ENCODE results near the gene TNFRSF8. TPM values are rescaled to one million over a fixed set of nuclear protein-coding genes. Genes with fewer than 3 reads are reported as not detected.

TNFRSF8 gene
- total and polyA plus RNA-seq, 2 donors (not counting 1 experiment from before 2014, with no cell fraction given): 0.05 TPM; not detected in 1

DNA sequence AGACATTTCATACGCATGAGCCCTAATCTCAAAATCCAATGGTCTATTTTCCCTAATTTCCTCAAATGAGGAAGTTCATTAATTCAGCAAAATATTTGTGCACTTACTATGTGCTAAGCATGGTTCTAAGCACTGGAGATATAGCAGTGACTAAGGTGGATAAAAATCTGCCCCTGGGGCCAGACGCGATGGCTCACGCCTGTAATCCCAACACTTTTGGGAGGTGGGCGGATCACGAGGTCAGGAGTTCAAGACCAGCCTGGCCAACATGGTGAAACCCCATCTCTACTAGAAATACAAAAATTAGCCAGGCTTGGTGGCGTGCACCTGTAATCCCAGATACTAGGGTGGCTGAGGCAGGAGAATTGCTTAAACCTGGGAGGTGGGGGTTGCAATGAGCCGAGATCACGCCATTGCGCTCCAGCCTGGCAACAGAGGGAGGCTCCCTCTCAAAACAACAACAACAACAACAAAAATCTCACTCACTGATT lies 48.1 kb upstream of the TNFRSF8 start:
- Histone ChIP-seq H3K27me3 (ENCODE audit: control insufficient read depth, insufficient read depth, low read length) (no peaks in the 10 kb centered on the region), H3K27ac (ENCODE audit: insufficient read depth, low read length) (no peak overlapping the region), H3K9me3 (ENCODE audit: control insufficient read depth, insufficient read depth, low read depth, low read length) (no peaks in the 10 kb centered on the region), H2AFZ (ENCODE audit: low read length) (no peak overlapping the region), H3K9ac (ENCODE audit: insufficient read depth, low read length) (no peak overlapping the region), H4K20me1 (ENCODE audit: control insufficient read depth, extremely low read depth, insufficient read depth, low read length) (no peaks in the 10 kb centered on the region), H3K79me2 (ENCODE audit: control insufficient read depth, insufficient read depth, low read length) (peaks cover 3% of the 10 kb centered on the region), H3K4me2 (ENCODE audit: extremely low read depth, insufficient read depth, low read length) (no peak overlapping the region), H3K4me1 (ENCODE audit: control insufficient read depth, extremely low read depth, insufficient read depth, low read length) (no peaks in the 10 kb centered on the region), H3K4me3 (replicated peaks in 1 of 4; ENCODE audit: control extremely low read depth in 1 of 4, insufficient read depth in 1 of 4, low read depth in 3 of 4, low read length in 4 of 4) (no peak overlapping the region), H3K36me3 (ENCODE audit: control insufficient read depth, insufficient read depth, low read length) (peaks cover 18% of the 10 kb centered on the region)
- peak in 1 of 2 donors; percentile 72 for DNase-seq (ENCODE audit: low read depth in 2 of 2)
- TF ChIP-seq, protein P1, sequence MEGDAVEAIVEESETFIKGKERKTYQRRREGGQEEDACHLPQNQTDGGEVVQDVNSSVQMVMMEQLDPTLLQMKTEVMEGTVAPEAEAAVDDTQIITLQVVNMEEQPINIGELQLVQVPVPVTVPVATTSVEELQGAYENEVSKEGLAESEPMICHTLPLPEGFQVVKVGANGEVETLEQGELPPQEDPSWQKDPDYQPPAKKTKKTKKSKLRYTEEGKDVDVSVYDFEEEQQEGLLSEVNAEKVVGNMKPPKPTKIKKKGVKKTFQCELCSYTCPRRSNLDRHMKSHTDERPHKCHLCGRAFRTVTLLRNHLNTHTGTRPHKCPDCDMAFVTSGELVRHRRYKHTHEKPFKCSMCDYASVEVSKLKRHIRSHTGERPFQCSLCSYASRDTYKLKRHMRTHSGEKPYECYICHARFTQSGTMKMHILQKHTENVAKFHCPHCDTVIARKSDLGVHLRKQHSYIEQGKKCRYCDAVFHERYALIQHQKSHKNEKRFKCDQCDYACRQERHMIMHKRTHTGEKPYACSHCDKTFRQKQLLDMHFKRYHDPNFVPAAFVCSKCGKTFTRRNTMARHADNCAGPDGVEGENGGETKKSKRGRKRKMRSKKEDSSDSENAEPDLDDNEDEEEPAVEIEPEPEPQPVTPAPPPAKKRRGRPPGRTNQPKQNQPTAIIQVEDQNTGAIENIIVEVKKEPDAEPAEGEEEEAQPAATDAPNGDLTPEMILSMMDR (conservative IDR thresholded peaks at IDR 0.05 in 1 of 2, IDR thresholded peaks at IDR 0.05 in 1 of 2; ENCODE audit: low read depth in 1 of 2, low read length in 2 of 2): no peak

DNA sequence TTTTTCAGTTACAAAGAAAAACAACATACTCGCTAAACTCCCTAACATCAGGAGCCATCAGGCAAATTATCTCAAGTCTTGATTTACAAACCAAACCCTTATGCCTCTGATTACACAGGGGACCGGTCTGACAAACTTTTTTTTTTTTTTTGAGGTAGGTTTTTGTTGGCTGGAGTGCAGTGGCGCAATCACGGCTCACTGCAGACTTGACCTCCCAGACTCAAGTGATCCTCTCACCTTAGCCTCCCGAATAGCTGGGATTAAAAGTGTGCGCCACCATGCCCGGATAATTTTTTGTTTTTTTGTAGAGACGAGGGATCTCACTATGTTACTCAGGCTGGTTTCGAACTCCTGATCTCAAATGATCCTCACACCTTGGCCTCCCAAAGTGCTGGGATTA lies 47.6 kb upstream of the TNFRSF8 start:
- H4K20me1 ChIP-seq (ENCODE audit: control insufficient read depth, extremely low read depth, insufficient read depth, low read length): no peaks in the 10 kb centered on the region
- H3K4me1 ChIP-seq (ENCODE audit: control insufficient read depth, extremely low read depth, insufficient read depth, low read length): no peaks in the 10 kb centered on the region
- no peak overlapping the region for H3K9ac ChIP-seq (ENCODE audit: insufficient read depth, low read length)
- no peak overlapping the region for H3K27ac ChIP-seq (ENCODE audit: insufficient read depth, low read length)
- H3K4me3 ChIP-seq (replicated peaks in 1 of 4; ENCODE audit: control extremely low read depth in 1 of 4, insufficient read depth in 1 of 4, low read depth in 3 of 4, low read length in 4 of 4): no peak overlapping the region
- H3K9me3 ChIP-seq (ENCODE audit: control insufficient read depth, insufficient read depth, low read depth, low read length): no peaks in the 10 kb centered on the region
- no peak for DNase-seq (ENCODE audit: low read depth in 2 of 2)
- no peak overlapping the region for H2AFZ ChIP-seq (ENCODE audit: low read length)
- TF ChIP-seq, protein P1 (conservative IDR thresholded peaks at IDR 0.05 in 1 of 2, IDR thresholded peaks at IDR 0.05 in 1 of 2; ENCODE audit: low read depth in 1 of 2, low read length in 2 of 2): no peak
- TF ChIP-seq EZH2 (IDR thresholded peaks at IDR 0.05; ENCODE audit: low read length, missing control alignments): no peak
- H3K36me3 ChIP-seq (ENCODE audit: control insufficient read depth, insufficient read depth, low read length): peaks cover 16% of the 10 kb centered on the region
- H3K4me2 ChIP-seq (ENCODE audit: extremely low read depth, insufficient read depth, low read length): no peak overlapping the region
- H3K79me2 ChIP-seq (ENCODE audit: control insufficient read depth, insufficient read depth, low read length): peaks cover 5% of the 10 kb centered on the region
- H3K27me3 ChIP-seq (ENCODE audit: control insufficient read depth, insufficient read depth, low read length): no peaks in the 10 kb centered on the region

DNA sequence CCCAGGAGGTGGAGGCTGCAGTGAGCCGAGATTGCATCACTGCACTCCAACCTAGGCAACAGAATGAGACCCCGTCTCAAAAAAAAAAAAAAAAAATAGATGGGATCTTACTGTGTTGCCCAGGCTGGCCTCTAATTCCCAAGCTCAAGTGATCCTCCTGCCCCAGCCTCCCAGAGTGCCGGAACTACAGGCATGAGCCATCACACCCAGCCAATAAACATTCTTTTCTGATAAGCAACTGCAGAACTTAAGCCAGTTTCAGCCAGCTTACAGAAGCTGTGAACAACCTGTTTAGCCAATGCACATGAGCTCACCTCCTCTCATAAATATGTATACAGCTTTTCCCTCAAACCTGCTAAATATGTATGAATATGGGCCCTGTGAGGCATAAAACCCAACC lies 46.9 kb upstream of the TNFRSF8 start:
- no peaks in the 10 kb centered on the region for H3K4me1 ChIP-seq (ENCODE audit: control insufficient read depth, extremely low read depth, insufficient read depth, low read length)
- H3K9me3 ChIP-seq (ENCODE audit: control insufficient read depth, insufficient read depth, low read depth, low read length): no peaks in the 10 kb centered on the region
- DNase-seq (ENCODE audit: low read depth in 2 of 2): no peak
- H2AFZ ChIP-seq (ENCODE audit: low read length): no peak overlapping the region
- no peaks in the 10 kb centered on the region for H4K20me1 ChIP-seq (ENCODE audit: control insufficient read depth, extremely low read depth, insufficient read depth, low read length)
- H3K4me3 ChIP-seq (replicated peaks in 1 of 4; ENCODE audit: control extremely low read depth in 1 of 4, insufficient read depth in 1 of 4, low read depth in 3 of 4, low read length in 4 of 4): no peak overlapping the region
- no peak overlapping the region for H3K4me2 ChIP-seq (ENCODE audit: extremely low read depth, insufficient read depth, low read length)
- peaks cover 6% of the 10 kb centered on the region for H3K79me2 ChIP-seq (ENCODE audit: control insufficient read depth, insufficient read depth, low read length)
- TF ChIP-seq, protein P1 (conservative IDR thresholded peaks at IDR 0.05 in 1 of 2, IDR thresholded peaks at IDR 0.05 in 1 of 2; ENCODE audit: low read depth in 1 of 2, low read length in 2 of 2): no peak
- no peak for TF ChIP-seq EZH2 (IDR thresholded peaks at IDR 0.05; ENCODE audit: low read length, missing control alignments)
- H3K27me3 ChIP-seq (ENCODE audit: control insufficient read depth, insufficient read depth, low read length): no peaks in the 10 kb centered on the region
- H3K9ac ChIP-seq (ENCODE audit: insufficient read depth, low read length): no peak overlapping the region
- no peak overlapping the region for H3K27ac ChIP-seq (ENCODE audit: insufficient read depth, low read length)
- peaks cover 11% of the 10 kb centered on the region for H3K36me3 ChIP-seq (ENCODE audit: control insufficient read depth, insufficient read depth, low read length)
